GM19452 (cell line): ENCODE measurements around the gene SERPINB1.
"Not testable (repeated sequence)": the region's sequence is repeated elsewhere in the genome, so short reads cannot be mapped to it uniquely, and the experiment has no call there.

ENCODE experiments used
- ATAC-seq: cut with Tn5 transposase; IDR thresholded peaks from one replicate; pipeline ENCODE4 v1.9.1; 2021; ENCODE audit not compliant: unreplicated experiment

The SERPINB1 gene

DNA sequence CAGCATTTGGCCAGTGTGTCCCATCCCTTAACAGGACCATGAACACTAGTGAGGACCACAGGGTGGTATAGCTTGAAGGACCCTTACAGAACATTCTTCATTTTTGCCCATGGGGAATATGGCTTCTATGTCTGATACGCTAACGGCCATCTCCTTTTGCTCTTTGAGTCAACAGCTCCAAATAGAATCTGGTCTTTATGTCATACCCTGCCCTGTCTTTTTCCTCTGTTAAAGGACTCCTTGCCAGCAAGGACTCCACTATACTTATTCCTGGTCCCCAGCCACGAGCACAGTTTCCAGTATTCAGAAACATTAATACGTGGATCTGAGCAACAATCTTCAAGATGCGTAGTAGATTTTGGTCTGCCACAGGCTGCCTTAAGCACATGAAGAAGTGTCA lies 22.5 kb downstream of the SERPINB1 start:
- no peak for ATAC-seq

GRCh38 chr6:2818593-2818992 lies 23.1 kb downstream of the SERPINB1 start:
- no peak for ATAC-seq

- no peak for ATAC-seq
Measured at GRCh38 chr6:2817903-2818443, 23.7 kb downstream of the SERPINB1 start.

GRCh38 chr6:2816158-2816557 lies 25.5 kb downstream of the SERPINB1 start:
- no peak for ATAC-seq

DNA sequence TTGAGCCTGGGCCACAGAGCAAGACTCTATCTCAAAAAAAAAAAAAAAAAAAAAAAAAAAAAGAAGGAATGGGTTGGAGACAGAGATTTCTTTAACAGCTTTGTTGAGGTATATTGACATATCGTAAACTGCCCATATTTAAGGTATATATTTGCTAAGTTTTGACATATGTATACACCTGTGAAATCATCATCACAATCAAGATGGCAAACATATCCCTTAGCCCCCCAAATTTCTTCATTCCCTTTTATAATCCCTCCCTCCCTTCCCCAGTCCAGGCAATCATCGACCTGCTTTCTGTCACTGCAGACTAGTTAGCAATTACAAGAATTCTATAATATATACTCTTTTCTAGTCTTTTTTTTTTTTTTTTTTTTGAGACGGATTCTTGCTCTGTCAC lies 29.0 kb downstream of the SERPINB1 start:
- no peak for ATAC-seq

DNA sequence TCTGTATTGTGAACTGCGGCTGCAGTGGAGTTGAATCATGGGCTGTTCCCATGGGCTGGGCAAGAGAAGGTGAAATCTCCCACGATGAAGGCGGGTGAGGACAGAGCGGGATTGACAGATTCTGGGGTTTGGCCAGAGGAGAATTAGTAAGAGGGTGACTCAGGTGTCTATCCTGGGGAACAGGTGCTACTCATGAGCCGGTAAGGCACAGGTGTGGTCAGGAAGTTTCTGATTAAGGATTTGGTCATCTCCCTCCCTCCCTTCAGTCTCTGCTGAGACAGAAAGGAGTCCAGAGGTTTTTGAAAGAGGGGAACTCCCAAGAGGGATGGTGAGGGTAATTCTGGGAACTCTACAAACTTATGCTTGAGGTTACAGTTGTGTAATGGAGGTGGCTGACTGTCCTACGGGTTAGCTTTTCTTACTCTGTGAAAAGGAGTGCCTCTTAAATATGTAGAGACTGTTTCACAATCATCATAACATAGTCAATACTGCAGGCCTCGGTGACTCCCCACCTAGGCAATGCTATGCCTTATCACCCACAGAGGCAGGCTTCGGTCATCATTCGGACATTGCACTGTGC lies 31.5 kb downstream of the SERPINB1 start:
- ATAC-seq, result no peak

DNA sequence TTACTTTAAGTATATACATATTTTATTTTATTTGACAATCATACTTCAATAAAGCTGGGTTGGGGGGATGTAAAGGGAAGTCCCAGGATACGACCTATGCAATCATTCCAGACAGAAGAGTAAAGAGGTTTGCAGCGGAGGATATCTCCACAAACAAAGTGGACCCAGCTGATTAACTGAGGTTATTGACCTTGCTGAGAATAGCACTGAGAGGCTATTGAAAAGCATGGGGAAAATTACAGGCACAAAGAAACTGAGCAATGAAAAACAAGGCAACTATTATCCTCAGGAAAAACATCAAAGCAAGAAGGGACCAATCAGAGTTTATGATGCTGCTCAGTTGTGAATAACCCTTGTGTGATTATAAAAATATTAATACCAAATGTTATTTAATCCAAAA lies 32.6 kb downstream of the SERPINB1 start:
- no peak for ATAC-seq

GRCh38 chr6:2807342-2808090 lies 34.1 kb downstream of the SERPINB1 start:
- ATAC-seq, result no peak

DNA sequence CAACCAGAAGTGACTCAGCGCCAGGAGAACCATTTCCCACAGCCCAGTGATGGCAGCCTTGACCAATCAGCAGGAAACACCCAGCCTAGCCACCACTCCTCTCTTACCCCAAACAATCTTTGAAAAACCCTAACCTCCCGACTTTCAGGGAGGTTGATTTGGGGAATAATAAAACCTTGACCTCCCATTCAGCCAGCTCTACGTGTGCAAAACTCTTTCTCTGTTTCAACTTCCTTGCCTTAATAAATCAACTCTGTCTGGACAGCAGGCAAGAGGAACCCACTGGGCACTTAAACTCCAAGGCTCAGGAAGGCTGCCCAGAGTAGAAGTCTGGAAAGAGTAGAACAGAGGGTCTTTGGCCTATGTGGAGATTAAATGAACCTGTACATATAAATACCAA lies 35.0 kb downstream of the SERPINB1 start:
- ATAC-seq, result no peak

- no peak for ATAC-seq
Measured at GRCh38 chr6:2805031-2805430, 36.6 kb downstream of the SERPINB1 start.

DNA sequence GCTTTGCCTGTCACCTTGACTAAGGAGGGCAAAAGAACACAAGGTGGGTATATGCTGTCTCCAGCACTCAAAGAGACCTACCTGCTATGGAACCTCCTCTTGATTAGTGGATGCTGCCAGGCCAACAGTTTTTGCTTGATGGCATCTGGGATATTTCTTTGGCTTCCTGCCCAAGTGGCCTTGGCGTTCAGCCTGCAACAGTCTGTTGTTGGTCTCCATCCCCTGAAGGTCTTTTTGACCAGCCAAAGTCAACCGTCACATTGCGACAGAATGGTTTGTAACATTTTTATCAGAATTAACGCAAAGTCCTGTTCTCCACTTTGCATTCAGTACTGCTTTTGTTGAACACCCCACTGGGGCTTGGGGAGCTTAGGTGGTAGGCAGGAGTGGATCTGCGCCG lies 37.1 kb downstream of the SERPINB1 start:
- ATAC-seq, result no peak

DNA sequence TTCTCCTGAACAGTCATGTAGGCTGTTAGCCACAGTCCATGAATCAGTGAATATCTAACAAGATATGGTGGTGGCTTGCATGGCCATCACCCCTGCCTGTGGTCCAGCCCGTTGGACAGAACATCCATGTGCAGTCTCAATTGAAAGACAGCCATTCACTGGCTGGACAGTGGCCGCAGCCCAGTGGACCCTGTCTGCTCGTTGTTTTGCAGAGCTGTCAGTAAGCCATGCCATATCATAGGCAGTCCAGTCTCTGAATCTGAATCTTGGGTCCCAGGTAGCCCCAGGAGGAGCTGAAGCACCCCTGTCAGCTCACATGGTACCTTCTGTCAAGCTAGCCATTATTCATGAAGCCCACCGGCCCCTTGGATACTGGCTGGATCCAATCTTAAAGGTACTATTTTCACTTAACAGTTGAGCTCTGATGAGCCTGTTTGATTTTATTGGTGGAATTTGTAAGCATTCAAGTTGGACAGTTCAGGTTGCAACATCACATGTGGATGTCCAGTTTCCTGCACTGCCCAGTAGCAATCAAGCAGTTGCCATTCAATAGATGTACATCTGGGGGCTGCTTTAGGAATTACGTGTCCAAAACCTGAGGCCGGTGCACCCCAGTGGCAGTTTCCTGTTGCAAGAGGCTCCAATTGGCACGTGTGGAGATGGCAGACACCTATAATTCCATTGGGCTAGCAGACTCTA lies 37.8 kb downstream of the SERPINB1 start:
- ATAC-seq, result no peak

DNA sequence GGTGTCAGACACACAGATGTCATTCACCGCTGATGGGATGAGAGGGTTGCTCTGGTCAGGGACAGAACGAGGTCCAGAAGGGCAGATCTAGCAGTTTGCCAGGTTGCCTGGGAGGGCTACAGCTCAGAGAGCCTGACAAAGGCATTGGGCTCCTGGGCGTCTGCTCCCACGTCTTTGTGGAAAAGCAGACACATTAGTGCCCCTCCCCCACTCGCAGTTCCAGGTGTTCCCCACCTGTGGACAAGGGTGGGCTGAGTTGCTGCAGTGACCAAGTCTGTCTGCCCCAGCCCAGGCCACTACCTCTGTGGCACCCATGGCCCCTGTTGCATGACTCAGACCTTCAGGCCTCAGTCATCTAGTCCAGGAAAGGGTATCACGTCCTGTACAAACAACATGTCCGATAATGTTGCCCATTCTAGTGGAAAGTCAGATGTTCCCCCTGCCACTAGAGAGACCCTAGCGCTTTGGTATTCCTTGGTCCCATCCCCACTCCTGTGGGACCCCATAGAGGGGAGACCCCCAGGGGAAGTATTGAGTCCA lies 39.1 kb downstream of the SERPINB1 start:
- ATAC-seq, result no peak

GRCh38 chr6:2801687-2802086 lies 40.0 kb downstream of the SERPINB1 start:
- not testable (repeated sequence) for ATAC-seq

GRCh38 chr6:2800552-2801316 lies 40.9 kb downstream of the SERPINB1 start:
- no peak for ATAC-seq

GRCh38 chr6:2799936-2800527 lies 41.6 kb downstream of the SERPINB1 start:
- no peak for ATAC-seq

- no peak for ATAC-seq
Measured at GRCh38 chr6:2798586-2799134, 43.0 kb downstream of the SERPINB1 start.

DNA sequence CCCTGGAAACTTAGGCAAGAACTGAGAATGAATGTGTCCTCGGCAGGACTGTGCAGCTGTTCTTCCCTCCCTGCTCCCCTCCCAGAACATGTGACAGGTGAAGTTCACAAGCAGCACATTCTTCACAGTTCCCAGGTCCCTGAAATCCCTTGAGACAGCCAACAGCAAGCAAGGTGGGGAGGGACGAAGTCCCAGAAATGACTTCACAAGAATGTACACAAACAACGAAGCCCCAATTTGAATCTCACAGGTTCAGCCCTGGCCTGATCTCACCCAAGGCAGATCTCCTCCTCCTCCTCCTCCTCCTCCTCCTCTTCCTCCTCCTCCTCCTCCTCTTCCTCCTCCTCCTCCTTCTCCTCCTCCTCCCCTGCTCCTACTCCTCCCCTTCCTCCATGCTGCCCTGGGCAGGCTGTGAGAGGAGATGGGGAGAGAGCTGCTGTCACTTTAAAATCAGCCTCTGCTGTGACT lies 44.1 kb downstream of the SERPINB1 start:
- no peak for ATAC-seq

GRCh38 chr6:2796861-2797260 lies 44.8 kb downstream of the SERPINB1 start:
- ATAC-seq, result no peak

DNA sequence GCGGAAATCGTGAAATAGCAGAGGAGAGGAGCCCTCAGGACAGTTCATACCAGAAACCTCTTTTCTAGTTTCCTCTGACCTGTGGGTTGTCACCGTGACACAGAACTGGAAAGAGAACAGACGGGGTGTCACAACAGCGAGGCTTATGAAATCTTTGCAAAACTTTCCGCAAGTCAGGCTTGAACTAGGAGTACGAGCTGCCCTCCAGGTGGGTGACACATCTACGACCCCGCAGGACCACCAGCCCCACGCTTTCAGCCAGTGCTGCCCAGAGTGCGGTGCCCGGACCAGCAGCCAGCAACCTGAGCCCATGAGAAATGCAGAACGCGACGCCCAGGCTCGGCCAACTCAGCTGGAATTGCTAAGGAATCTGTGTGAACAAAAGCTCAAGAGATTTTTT lies 45.7 kb downstream of the SERPINB1 start:
- no peak for ATAC-seq
